Glutamatergic neuron (in vitro differentiated cells): ENCODE measurements around the gene NDUFAF2. TPM values are rescaled to one million over a fixed set of nuclear protein-coding genes. Genes with fewer than 3 reads are reported as not detected.
A peak's percentile ranks its signal among the peaks of the same experiment; 100 is the strongest.

Source experiments
- DNase-seq: peaks from one replicate; pipeline ENCODE4 v3.0.0; 2022
- H3K27ac Mint-ChIP-seq: one replicate; pipeline ENCODE4 v1.8.0; 2020; ENCODE audit warnings: mild to moderate bottlenecking, mixed read lengths, inconsistent platforms; ENCODE audit not compliant: unreplicated experiment
- H3K27me3 Mint-ChIP-seq: one replicate; pipeline ENCODE4 v1.8.0; 2020; ENCODE audit warnings: mild to moderate bottlenecking, moderate library complexity, mixed read lengths, inconsistent platforms; ENCODE audit not compliant: unreplicated experiment
- H3K36me3 Mint-ChIP-seq: one replicate; pipeline ENCODE4 v1.8.0; 2020; ENCODE audit warnings: mild to moderate bottlenecking, mixed read lengths, inconsistent platforms; ENCODE audit not compliant: unreplicated experiment
- H3K4me1 Mint-ChIP-seq: one replicate; pipeline ENCODE4 v1.8.0; 2020; ENCODE audit warnings: mild to moderate bottlenecking, low read depth, mixed read lengths, inconsistent platforms; ENCODE audit not compliant: unreplicated experiment
- H3K4me3 Mint-ChIP-seq: one replicate; pipeline ENCODE4 v1.8.0; 2020; ENCODE audit warnings: mild to moderate bottlenecking, mixed read lengths, inconsistent platforms; ENCODE audit not compliant: unreplicated experiment
- H3K9me3 Mint-ChIP-seq: one replicate; pipeline ENCODE4 v1.8.0; 2020; ENCODE audit warnings: mild to moderate bottlenecking, moderate library complexity, mixed read lengths, inconsistent platforms; ENCODE audit not compliant: unreplicated experiment
- CTCF ChIP-seq: fragments of 200-600 bp; sonication (generic); IDR thresholded peaks from one replicate; pipeline ENCODE4 v1.5.0; 2021; ENCODE audit not compliant: partially characterized antibody, unreplicated experiment
- total RNA-seq: library from RNA; stranded (reverse); fragmentation: NEBNext Ultra II Directional; extraction: Animal tissue kit (Norgen Biotek cat#: 25700); gene quantifications from one replicate; pipeline ENCODE4 v1.2.1, GENCODE V29; 2021; ENCODE audit not compliant: unreplicated experiment

The NDUFAF2 gene
- total RNA-seq, 1 donor from 2014 or later, result 14.2 TPM

- no peak overlapping the region for H3K27ac Mint-ChIP-seq
- H3K4me3 Mint-ChIP-seq, result no peak overlapping the region
- no peaks in the 10 kb centered on the region for H3K27me3 Mint-ChIP-seq
- TF ChIP-seq CTCF, result no peak
- H3K4me1 Mint-ChIP-seq, result no peaks in the 10 kb centered on the region
- no peaks in the 10 kb centered on the region for H3K36me3 Mint-ChIP-seq
- no peak for DNase-seq
- no peaks in the 10 kb centered on the region for H3K9me3 Mint-ChIP-seq
Measured at GRCh38 chr5:61052882-61053281, 107.9 kb downstream of the NDUFAF2 start.

- no peak for DNase-seq
Measured at GRCh38 chr5:61053937-61054336, 108.9 kb downstream of the NDUFAF2 start.

GRCh38 chr5:61055434-61056006, 110.5 kb downstream of the NDUFAF2 start:
- Mint-ChIP-seq H3K4me3 (no peak overlapping the region), H3K36me3 (no peaks in the 10 kb centered on the region), H3K27ac (no peak overlapping the region), H3K4me1 (no peaks in the 10 kb centered on the region), H3K27me3 (no peaks in the 10 kb centered on the region), H3K9me3 (no peaks in the 10 kb centered on the region)
- TF ChIP-seq CTCF, result peak; percentile 60
- DNase-seq, result no peak

More at GRCh38 chr5:61053937-61054336, 108.9 kb downstream of the NDUFAF2 start:
- no peaks in the 10 kb centered on the region for H3K36me3 Mint-ChIP-seq
- no peak overlapping the region for H3K27ac Mint-ChIP-seq
- no peak overlapping the region for H3K4me3 Mint-ChIP-seq
- no peak for TF ChIP-seq CTCF
- no peaks in the 10 kb centered on the region for H3K27me3 Mint-ChIP-seq
- H3K9me3 Mint-ChIP-seq, result no peaks in the 10 kb centered on the region
- H3K4me1 Mint-ChIP-seq, result no peaks in the 10 kb centered on the region

- TF ChIP-seq CTCF, result no peak
- Mint-ChIP-seq H3K27ac (no peak overlapping the region), H3K36me3 (peaks cover 7% of the 10 kb centered on the region), H3K27me3 (peaks cover 4% of the 10 kb centered on the region), H3K9me3 (no peaks in the 10 kb centered on the region), H3K4me1 (no peaks in the 10 kb centered on the region), H3K4me3 (no peak overlapping the region)
- DNase-seq, result no peak
Measured at GRCh38 chr5:61059499-61059898, 114.5 kb downstream of the NDUFAF2 start.

- no peak overlapping the region for H3K4me3 Mint-ChIP-seq
- no peaks in the 10 kb centered on the region for H3K4me1 Mint-ChIP-seq
- H3K27ac Mint-ChIP-seq, result no peak overlapping the region
- DNase-seq, result no peak
- no peaks in the 10 kb centered on the region for H3K27me3 Mint-ChIP-seq
- no peak for TF ChIP-seq CTCF
- H3K36me3 Mint-ChIP-seq, result no peaks in the 10 kb centered on the region
- no peaks in the 10 kb centered on the region for H3K9me3 Mint-ChIP-seq
Measured at GRCh38 chr5:61069150-61069549, 124.1 kb downstream of the NDUFAF2 start.
